Measurements from ENCODE around the gene SIPA1L3. TPM values are rescaled to one million over a fixed set of nuclear protein-coding genes. Genes with fewer than 3 reads are reported as not detected.

Gene SIPA1L3
- total and polyA plus RNA-seq, 10 of the 15 experiments (the other 5 are each of a cell fraction or from before 2014, with no cell fraction given) = 0.24 to 66.2 (median 19.1) TPM

DNA sequence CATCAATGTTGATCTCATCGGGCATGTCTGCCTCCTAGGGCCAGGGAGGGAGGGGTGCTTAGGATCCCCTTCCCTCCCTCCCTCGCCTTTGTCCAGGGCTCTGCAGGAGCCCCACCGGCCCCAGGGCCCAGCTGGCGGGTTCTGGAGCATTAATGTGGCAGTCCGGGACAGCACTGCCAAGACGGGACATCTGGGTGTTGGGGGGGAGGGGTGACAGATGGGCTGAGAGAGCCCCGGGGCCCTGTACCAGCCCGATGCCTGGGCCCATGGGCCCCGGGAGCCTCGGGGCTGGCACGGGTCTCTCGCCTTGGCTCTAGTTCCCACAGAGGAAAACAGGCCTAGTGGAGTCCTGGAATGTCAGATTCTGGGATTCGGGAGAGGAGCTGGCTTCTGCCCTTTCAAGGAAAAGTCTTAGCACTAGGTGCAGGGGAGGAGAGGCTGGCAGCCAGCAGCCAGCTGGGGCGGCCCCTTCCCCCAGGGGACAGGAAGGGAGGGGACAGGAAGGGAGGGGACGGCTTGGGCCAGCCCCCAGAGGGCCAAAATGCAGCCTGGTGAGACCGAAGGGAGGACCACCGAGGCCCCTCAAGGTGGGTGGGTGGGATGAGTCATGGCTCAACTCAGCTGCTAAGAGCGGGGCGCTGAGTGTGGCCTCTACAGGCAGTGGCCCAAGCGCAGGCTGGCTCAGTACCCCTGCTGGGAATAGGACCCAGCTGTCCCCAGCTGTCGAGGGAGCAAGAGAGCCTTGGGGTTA is 346.1 kb downstream of the SIPA1L3 start:
- no peaks in the 10 kb centered on the region for H3K4me1 ChIP-seq (ENCODE audit: control insufficient read depth, insufficient read depth, low read length)
- no peak overlapping the region for H3K4me2 ChIP-seq (ENCODE audit: control insufficient read depth, insufficient read depth)
- SMC1A ChIA-PET (ENCODE audit: uncharacterized antibody, unreplicated experiment) = interaction anchor here (0.5 kb wide), 1 partner anchor 144 kb away, joined by 3 read pairs; no protein-coding TSS in a partner anchor
- CTCF ChIA-PET = interaction anchor here (1.6 kb wide), 1 partner anchor 9 kb away, joined by 4 read pairs; no protein-coding TSS in a partner anchor
- no peak overlapping the region for H3K27ac ChIP-seq (ENCODE audit: control insufficient read depth, insufficient read depth)
- RAD21 ChIA-PET (ENCODE audit: unreplicated experiment) = no interaction called here
- POLR2A ChIA-PET = no interaction called here
- in situ Hi-C loops (cut with MboI) (no loop called here), intact Hi-C loops (cut with micrococcal nuclease; ENCODE audit: unreplicated experiment) (no loop called here)
- H2AFZ ChIP-seq (ENCODE audit: control insufficient read depth, low read depth, low read length) = no peak overlapping the region
- H4K20me1 ChIP-seq (ENCODE audit: control insufficient read depth, insufficient read depth) = no peaks in the 10 kb centered on the region
- DNase-seq (ENCODE audit: low read depth, low spot score) (no peak), ATAC-seq (peak; percentile 44), FAIRE-seq (no peak)
- no TSS peak for BruUV-seq (replicated peaks)
- TF ChIP-seq CREM (IDR thresholded peaks at IDR 0.05; ENCODE audit: low read depth) (no peak), POLR2A (IDR thresholded peaks at IDR 0.05; ENCODE audit: low read depth, low read length) (no peak)
- TF ChIP-seq, protein P1, sequence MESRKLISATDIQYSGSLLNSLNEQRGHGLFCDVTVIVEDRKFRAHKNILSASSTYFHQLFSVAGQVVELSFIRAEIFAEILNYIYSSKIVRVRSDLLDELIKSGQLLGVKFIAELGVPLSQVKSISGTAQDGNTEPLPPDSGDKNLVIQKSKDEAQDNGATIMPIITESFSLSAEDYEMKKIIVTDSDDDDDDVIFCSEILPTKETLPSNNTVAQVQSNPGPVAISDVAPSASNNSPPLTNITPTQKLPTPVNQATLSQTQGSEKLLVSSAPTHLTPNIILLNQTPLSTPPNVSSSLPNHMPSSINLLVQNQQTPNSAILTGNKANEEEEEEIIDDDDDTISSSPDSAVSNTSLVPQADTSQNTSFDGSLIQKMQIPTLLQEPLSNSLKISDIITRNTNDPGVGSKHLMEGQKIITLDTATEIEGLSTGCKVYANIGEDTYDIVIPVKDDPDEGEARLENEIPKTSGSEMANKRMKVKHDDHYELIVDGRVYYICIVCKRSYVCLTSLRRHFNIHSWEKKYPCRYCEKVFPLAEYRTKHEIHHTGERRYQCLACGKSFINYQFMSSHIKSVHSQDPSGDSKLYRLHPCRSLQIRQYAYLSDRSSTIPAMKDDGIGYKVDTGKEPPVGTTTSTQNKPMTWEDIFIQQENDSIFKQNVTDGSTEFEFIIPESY (IDR thresholded peaks at IDR 0.05) = no peak
- 13% methylated on average over 18 of the region's 21 CpGs for WGBS (ENCODE audit: insufficient coverage, insufficient replicate concordance, low lambda C conversion rate, missing lambda C conversion rate)
- H3K4me3 ChIP-seq = no peak overlapping the region
- no peaks in the 10 kb centered on the region for H3K36me3 ChIP-seq (ENCODE audit: control insufficient read depth in 2 of 2, insufficient read depth in 2 of 2, low read length in 1 of 2)
- H3K9ac ChIP-seq (ENCODE audit: control insufficient read depth, insufficient read depth, low read length) = no peak overlapping the region
- H3K9me3 ChIP-seq (replicated peaks; ENCODE audit: control insufficient read depth, insufficient read depth, low read length) = no peaks in the 10 kb centered on the region
- H3K27me3 ChIP-seq (replicated peaks in 1 of 2; ENCODE audit: control insufficient read depth in 2 of 2, insufficient read depth in 2 of 2, low read length in 1 of 2) = peaks cover 0 to 4% of the 10 kb centered on the region in 2 experiments; a peak in 3 of 4 replicates
- no peaks in the 10 kb centered on the region for H3K79me2 ChIP-seq (ENCODE audit: control insufficient read depth, insufficient read depth, low read length)

DNA sequence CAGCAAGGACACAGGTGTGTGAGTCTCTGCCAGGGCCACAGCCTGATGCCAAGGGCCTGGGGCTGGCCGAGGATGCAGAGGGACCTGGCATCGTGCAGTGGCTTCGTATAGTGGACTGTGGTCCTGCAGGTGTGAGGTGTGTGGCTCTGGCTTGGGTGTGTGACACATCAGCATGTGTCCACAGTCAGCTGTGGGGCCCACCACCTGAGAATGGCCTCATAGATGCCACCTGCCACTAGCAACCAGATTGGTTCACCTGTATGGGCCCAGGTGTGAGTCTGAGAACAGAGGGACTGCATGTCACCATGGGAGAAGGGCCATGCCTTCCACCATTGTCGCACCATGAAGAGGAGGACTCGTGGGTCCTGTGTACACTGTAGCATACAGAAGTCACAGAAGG is 346.8 kb downstream of the SIPA1L3 start:
- peaks cover 0 to 4% of the 10 kb centered on the region in 2 experiments; a peak in 3 of 4 replicates for H3K27me3 ChIP-seq (replicated peaks in 1 of 2; ENCODE audit: control insufficient read depth in 2 of 2, insufficient read depth in 2 of 2, low read length in 1 of 2)
- POLR2A ChIA-PET = no interaction called here
- H3K4me2 ChIP-seq (ENCODE audit: control insufficient read depth, insufficient read depth) = no peak overlapping the region
- H3K4me3 ChIP-seq = no peak overlapping the region
- H3K27ac ChIP-seq (ENCODE audit: control insufficient read depth, insufficient read depth) = no peak overlapping the region
- no TSS peak for BruUV-seq (replicated peaks)
- in situ Hi-C loops (cut with MboI) = no loop called here
- intact Hi-C loops (cut with micrococcal nuclease; ENCODE audit: unreplicated experiment) = no loop called here
- no peaks in the 10 kb centered on the region for H3K9me3 ChIP-seq (replicated peaks; ENCODE audit: control insufficient read depth, insufficient read depth, low read length)
- H3K36me3 ChIP-seq (ENCODE audit: control insufficient read depth in 2 of 2, insufficient read depth in 2 of 2, low read length in 1 of 2) = no peaks in the 10 kb centered on the region
- no peak overlapping the region for H3K9ac ChIP-seq (ENCODE audit: control insufficient read depth, insufficient read depth, low read length)
- H2AFZ ChIP-seq (ENCODE audit: control insufficient read depth, low read depth, low read length) = no peak overlapping the region
- no peaks in the 10 kb centered on the region for H3K79me2 ChIP-seq (ENCODE audit: control insufficient read depth, insufficient read depth, low read length)
- SMC1A ChIA-PET (ENCODE audit: uncharacterized antibody, unreplicated experiment) = no interaction called here
- CTCF ChIA-PET = interaction anchor here (1.6 kb wide), 1 partner anchor 9 kb away, joined by 4 read pairs; no protein-coding TSS in a partner anchor
- no peak for ATAC-seq
- RAD21 ChIA-PET (ENCODE audit: unreplicated experiment) = no interaction called here
- no peak for DNase-seq (ENCODE audit: low read depth, low spot score)
- H3K4me1 ChIP-seq (ENCODE audit: control insufficient read depth, insufficient read depth, low read length) = no peaks in the 10 kb centered on the region
- WGBS (ENCODE audit: insufficient coverage, insufficient replicate concordance, low lambda C conversion rate, missing lambda C conversion rate) = 49% methylated on average over 5 of the region's 5 CpGs
- TF ChIP-seq SMAD5 (IDR thresholded peaks at IDR 0.05; ENCODE audit: low read depth) = no peak
- H4K20me1 ChIP-seq (ENCODE audit: control insufficient read depth, insufficient read depth) = no peaks in the 10 kb centered on the region
- no peak for FAIRE-seq

Data from GM12878 (cell line).